Activated B cell treated with CpG ODN at 0.5 μM for 24 hours (primary cell): ENCODE data around the gene NKAIN2. TPM values are rescaled to one million over a fixed set of nuclear protein-coding genes. Genes with fewer than 3 reads are reported as not detected.
"Not testable (repeated sequence)": the region's sequence is repeated elsewhere in the genome, so short reads cannot be mapped to it uniquely, and the experiment has no call there.

Experiments used
- ATAC-seq: fragments of 200-7000 bp; cut with Tn5 transposase; one replicate; pipeline ENCODE4 v1.10.0; 2021; ENCODE audit warnings: low read depth, mild to moderate bottlenecking, moderate library complexity
- CTCF ChIA-PET: fragments of 350-600 bp; sonication (Branson Sonifier 250); formaldehyde crosslinking; loops from one replicate; lab custom pipeline; 2021; ENCODE audit warnings: antibody characterized with exemption; lab: Charles Lee
- POLR2A ChIA-PET: fragments of 350-600 bp; sonication (Branson Sonifier 250); formaldehyde crosslinking; loops from one replicate; lab custom pipeline; 2021; ENCODE audit warnings: antibody characterized with exemption; lab: Charles Lee
- DNase-seq: peaks from one replicate; pipeline ENCODE4 v3.0.0; 2022
- H3K27ac Mint-ChIP-seq: one replicate; pipeline ENCODE4 v1.8.0; 2020; ENCODE audit warnings: mixed read lengths
- H3K27me3 Mint-ChIP-seq: one replicate; pipeline ENCODE4 v1.8.0; 2021; ENCODE audit warnings: mixed read lengths
- H3K36me3 Mint-ChIP-seq: one replicate; pipeline ENCODE4 v1.8.0; 2021; ENCODE audit warnings: low read depth, mixed read lengths
- H3K4me1 Mint-ChIP-seq: one replicate; pipeline ENCODE4 v1.8.0; 2021; ENCODE audit warnings: mixed read lengths
- H3K4me3 Mint-ChIP-seq: one replicate; pipeline ENCODE4 v1.8.0; 2020; ENCODE audit warnings: mild to moderate bottlenecking, mixed read lengths
- H3K9me3 Mint-ChIP-seq: one replicate; pipeline ENCODE4 v1.8.0; 2020; ENCODE audit warnings: mixed read lengths
- intact Hi-C: fragments of 100-400 bp; cut with micrococcal nuclease; formaldehyde crosslinking; loops from one replicate; pipeline ENCODE4 v1.15.1; 2024
- total RNA-seq: library from RNA; stranded (reverse); gene quantifications from 2 replicates; pipeline ENCODE4 v1.2.3, GENCODE V29; 2022
- TF ChIP-seq, protein P1 (sequence below): fragments of 200-600 bp; IDR thresholded peaks from one replicate; pipeline ENCODE4 v1.8.0; 2022; ENCODE audit warnings: antibody characterized with exemption, mild to moderate bottlenecking

NKAIN2 gene
- total RNA-seq, 1 donor from 2014 or later: not detected

DNA sequence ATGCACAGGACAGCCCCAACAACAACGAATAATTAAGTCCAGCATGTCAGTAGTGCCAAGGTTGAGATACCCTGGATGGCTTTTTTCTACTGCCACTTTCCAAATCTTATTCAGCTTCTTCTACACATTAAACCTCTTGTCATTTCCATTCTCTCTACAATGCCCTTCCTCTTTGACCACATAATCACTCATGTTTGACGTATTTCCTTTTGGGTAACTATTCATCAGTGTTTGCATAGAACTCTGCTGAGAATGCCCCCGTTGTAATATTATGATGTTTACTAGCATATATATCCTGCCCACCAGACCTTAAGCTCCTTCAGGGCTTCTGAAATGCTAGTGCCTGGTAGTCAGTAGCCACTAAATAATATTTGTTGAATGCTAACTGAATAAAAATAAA lies 643.3 kb downstream of the NKAIN2 start:
- ChIA-PET POLR2A (no interaction called here), CTCF (no interaction called here)
- no peaks in the 10 kb centered on the region for H3K4me1 Mint-ChIP-seq
- H3K4me3 Mint-ChIP-seq: no peak overlapping the region
- H3K27ac Mint-ChIP-seq: no peak overlapping the region
- DNase-seq: no peak
- TF ChIP-seq, protein P1, sequence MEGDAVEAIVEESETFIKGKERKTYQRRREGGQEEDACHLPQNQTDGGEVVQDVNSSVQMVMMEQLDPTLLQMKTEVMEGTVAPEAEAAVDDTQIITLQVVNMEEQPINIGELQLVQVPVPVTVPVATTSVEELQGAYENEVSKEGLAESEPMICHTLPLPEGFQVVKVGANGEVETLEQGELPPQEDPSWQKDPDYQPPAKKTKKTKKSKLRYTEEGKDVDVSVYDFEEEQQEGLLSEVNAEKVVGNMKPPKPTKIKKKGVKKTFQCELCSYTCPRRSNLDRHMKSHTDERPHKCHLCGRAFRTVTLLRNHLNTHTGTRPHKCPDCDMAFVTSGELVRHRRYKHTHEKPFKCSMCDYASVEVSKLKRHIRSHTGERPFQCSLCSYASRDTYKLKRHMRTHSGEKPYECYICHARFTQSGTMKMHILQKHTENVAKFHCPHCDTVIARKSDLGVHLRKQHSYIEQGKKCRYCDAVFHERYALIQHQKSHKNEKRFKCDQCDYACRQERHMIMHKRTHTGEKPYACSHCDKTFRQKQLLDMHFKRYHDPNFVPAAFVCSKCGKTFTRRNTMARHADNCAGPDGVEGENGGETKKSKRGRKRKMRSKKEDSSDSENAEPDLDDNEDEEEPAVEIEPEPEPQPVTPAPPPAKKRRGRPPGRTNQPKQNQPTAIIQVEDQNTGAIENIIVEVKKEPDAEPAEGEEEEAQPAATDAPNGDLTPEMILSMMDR: no peak
- no peaks in the 10 kb centered on the region for H3K27me3 Mint-ChIP-seq
- intact Hi-C loops: no loop called here
- no peaks in the 10 kb centered on the region for H3K9me3 Mint-ChIP-seq
- ATAC-seq: no peak
- no peaks in the 10 kb centered on the region for H3K36me3 Mint-ChIP-seq

DNA sequence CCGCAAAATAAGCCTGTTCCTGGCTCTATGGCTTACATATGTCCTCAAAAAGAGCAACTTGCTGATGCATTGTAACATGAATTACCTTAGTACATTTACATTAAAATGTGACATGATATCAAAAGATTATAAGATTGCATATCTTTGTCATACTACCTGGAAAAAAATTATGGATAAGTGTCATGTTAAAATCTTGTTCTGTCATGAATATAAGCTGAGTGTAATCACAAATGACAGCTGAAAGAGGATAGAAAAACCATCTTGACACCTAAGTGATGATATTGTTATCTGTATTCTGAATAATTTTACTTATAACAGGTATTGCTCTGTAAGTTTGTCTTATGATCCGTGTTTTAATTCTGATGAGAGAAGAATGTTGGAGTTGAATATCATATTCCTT lies 655.6 kb downstream of the NKAIN2 start:
- Mint-ChIP-seq H3K4me1 (no peaks in the 10 kb centered on the region), H3K27ac (no peak overlapping the region), H3K4me3 (no peak overlapping the region), H3K36me3 (no peaks in the 10 kb centered on the region), H3K27me3 (no peaks in the 10 kb centered on the region), H3K9me3 (peaks cover 4% of the 10 kb centered on the region)
- ChIA-PET CTCF (no interaction called here), POLR2A (no interaction called here)
- intact Hi-C loops: no loop called here
- ATAC-seq (no peak), DNase-seq (no peak)
- TF ChIP-seq, protein P1: no peak

DNA sequence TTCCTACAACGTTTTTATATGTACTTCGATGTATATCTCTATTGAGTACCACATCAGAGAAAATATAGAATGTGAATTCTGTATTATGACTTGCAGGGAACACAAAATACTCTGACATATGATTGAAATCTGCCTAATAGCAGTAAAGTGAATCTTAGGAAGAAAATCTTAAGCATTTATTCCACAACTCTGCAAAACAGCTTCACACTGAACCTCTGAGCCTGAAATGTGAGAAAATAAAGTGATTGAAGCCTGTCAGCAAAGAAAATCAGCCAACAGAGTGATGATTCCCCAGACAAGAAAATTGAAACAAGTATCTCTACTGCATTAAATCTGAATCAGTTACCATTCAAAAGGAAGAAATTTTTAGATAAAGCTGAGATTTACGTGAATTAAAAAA lies 659.1 kb downstream of the NKAIN2 start:
- ATAC-seq: no peak
- Mint-ChIP-seq H3K27ac (no peak overlapping the region), H3K36me3 (no peaks in the 10 kb centered on the region), H3K4me1 (no peaks in the 10 kb centered on the region), H3K4me3 (no peak overlapping the region), H3K9me3 (peaks cover 6% of the 10 kb centered on the region), H3K27me3 (no peaks in the 10 kb centered on the region)
- intact Hi-C loops: no loop called here
- TF ChIP-seq, protein P1: no peak
- ChIA-PET POLR2A (no interaction called here), CTCF (no interaction called here)
- no peak for DNase-seq

DNA sequence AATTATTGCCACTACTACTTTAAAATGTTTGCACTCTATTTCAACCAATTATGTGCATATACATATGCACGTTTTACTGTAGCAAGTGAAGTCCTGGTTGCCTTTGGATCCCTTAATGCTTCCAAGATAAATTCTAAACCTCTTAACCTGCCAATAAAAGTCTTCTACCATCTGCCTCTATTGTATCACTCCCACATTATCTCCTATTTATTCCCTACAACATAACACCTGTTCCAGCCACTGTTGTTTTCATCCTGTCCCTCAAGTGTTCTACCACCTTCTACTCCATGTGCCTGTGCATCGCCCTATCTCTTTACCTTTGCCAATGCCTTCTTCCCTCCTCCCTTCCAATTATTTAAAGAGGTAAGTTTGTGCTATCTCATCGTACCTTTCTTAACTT lies 659.6 kb downstream of the NKAIN2 start:
- TF ChIP-seq, protein P1: no peak
- Mint-ChIP-seq H3K27ac (no peak overlapping the region), H3K36me3 (no peaks in the 10 kb centered on the region), H3K9me3 (peaks cover 6% of the 10 kb centered on the region), H3K4me3 (no peak overlapping the region), H3K27me3 (no peaks in the 10 kb centered on the region), H3K4me1 (no peaks in the 10 kb centered on the region)
- ChIA-PET POLR2A (no interaction called here), CTCF (no interaction called here)
- intact Hi-C loops: no loop called here
- ATAC-seq (no peak), DNase-seq (no peak)

DNA sequence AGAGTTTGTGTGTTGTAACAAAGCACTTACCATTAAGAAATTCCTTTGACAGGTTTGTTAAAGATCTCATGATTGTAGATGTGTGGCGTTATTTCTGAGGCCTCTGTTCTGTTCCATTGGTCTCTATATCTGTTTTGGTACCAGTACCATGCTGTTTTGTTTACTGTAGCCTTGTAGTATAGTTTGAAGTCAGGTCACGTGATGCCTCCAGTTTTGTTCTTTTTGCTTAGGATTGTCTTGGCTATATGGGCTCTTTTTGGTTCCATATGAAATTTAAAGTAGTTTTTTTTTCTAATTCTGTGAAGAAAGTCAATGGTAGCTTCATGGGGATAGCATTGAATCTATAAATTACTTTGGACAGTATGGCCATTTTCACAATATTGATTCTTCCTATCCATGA lies 660.9 kb downstream of the NKAIN2 start:
- H3K27ac Mint-ChIP-seq, intact Hi-C loops, DNase-seq, POLR2A ChIA-PET, H3K9me3 Mint-ChIP-seq, H3K4me3 Mint-ChIP-seq, H3K36me3 Mint-ChIP-seq, CTCF ChIA-PET, H3K4me1 Mint-ChIP-seq, ATAC-seq, H3K27me3 Mint-ChIP-seq: not testable (repeated sequence)

DNA sequence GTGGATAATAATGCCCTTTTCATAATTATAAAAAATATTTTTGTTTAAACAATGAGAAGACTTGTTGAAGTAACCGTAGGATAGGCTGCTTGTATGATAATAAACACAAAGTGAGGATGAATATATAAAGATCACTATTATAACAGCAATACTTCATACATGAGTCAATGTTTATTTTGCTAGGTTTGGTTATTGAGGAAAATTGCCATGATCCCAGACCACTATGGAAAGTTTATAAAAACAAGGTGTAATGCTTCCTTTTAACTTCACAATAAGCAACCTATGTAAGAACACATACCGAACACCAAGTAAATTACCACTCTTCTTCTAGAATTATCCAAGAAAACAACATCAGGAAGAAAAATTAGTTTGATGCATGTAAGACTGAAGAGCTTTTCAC lies 663.3 kb downstream of the NKAIN2 start:
- H3K27me3 Mint-ChIP-seq: no peaks in the 10 kb centered on the region
- no peaks in the 10 kb centered on the region for H3K4me1 Mint-ChIP-seq
- CTCF ChIA-PET: no interaction called here
- H3K4me3 Mint-ChIP-seq: no peak overlapping the region
- TF ChIP-seq, protein P1: no peak
- H3K27ac Mint-ChIP-seq: no peak overlapping the region
- ATAC-seq (no peak), DNase-seq (no peak)
- POLR2A ChIA-PET: no interaction called here
- intact Hi-C loops: no loop called here
- H3K36me3 Mint-ChIP-seq: no peaks in the 10 kb centered on the region
- peaks cover 6% of the 10 kb centered on the region for H3K9me3 Mint-ChIP-seq
